Psoas muscle (tissue), 8 donors: Measurements from ENCODE around the gene PIAS4. TPM values are rescaled to one million over a fixed set of nuclear protein-coding genes. Genes with fewer than 3 reads are reported as not detected.

Experiments
- ATAC-seq, 4 donors: fragments of 200-7000 bp; cut with Tn5 transposase; one replicate each; pipeline ENCODE4 v1.9.1; 2020; ENCODE audit warnings: moderate library complexity in 3 of 4, mild to moderate bottlenecking in 2 of 4
- DNase-seq, 2 donors: peaks; one replicate each; pipeline ENCODE4 v3.0.0-alpha.2; 2020
- H3K27ac ChIP-seq: fragments of 200-600 bp; one replicate; pipeline ENCODE4 v1.8.0; 2022
- H3K27me3 ChIP-seq, 3 donors: fragments of 200-600 bp in 1 of 3; one replicate each; pipeline versions ENCODE4 v1.6.1 to v1.8.0; 2013 to 2022; ENCODE audit warnings: low read length in 2 of 3, mild to moderate bottlenecking in 2 of 3, moderate library complexity in 1 of 3; ENCODE audit not compliant: insufficient read depth in 3 of 3
- H3K36me3 ChIP-seq, 2 donors: fragments of 200-600 bp in 1 of 2; one replicate each; pipeline versions ENCODE4 v1.6.1 to v1.8.0; 2013 to 2022; ENCODE audit warnings: low read depth in 1 of 2, mild to moderate bottlenecking in 1 of 2, moderate library complexity in 1 of 2; ENCODE audit not compliant: insufficient read depth in 1 of 2
- H3K4me1 ChIP-seq: fragments of 200-600 bp; one replicate; pipeline ENCODE4 v1.8.0; 2022
- H3K4me3 ChIP-seq: fragments of 200-600 bp; one replicate; pipeline ENCODE4 v1.8.0; 2022; ENCODE audit warnings: mild to moderate bottlenecking
- H3K9me3 ChIP-seq: fragments of 200-600 bp; one replicate; pipeline ENCODE4 v1.8.0; 2022
- CTCF ChIP-seq: fragments of 200-600 bp; IDR thresholded peaks from one replicate; pipeline ENCODE4 v1.8.0; 2022; ENCODE audit warnings: antibody characterized with exemption
- WGBS, 3 donors: extraction: QIAGEN DNeasy Blood & Tissue Kit; methylation state at CpG; one replicate each; pipeline versions ENCODE4 v1.1.6 to v1.1.7; 2013; 5-methylcytosine and 5-hydroxymethylcytosine counted together
- intact Hi-C, 2 donors: fragments of 100-400 bp; cut with DNase I; formaldehyde crosslinking; loops; one replicate each; pipeline versions ENCODE4 v1.11.0 to v1.14.2; 2022
- polyA plus RNA-seq, 3 donors: library from polyadenylated mRNA; stranded (reverse); fragments of 200-250 nt; gene quantifications; one replicate each; pipeline ENCODE4 v1.2.3, GENCODE V29; 2013
- total RNA-seq, 4 donors: library from RNA; stranded (reverse); fragmentation: NEBNext Ultra II Directional in 2 of 4; extraction: Animal tissue kit (Norgen Biotek cat#: 25700) in 2 of 4; gene quantifications; one replicate each; pipeline versions ENCODE4 v1.2.1 to v1.2.4, GENCODE V29; 2021 to 2023
- donor health status: healthy with polysubstance abuse.
- donor health status: DM: no; HTN: no; CAD: no; lungs with moderate emphysema.
- donor health status: Bipolar disorder and iron deficiency.
- donor health status: healthy.
- donor health status: DM: yes; HTN: yes; CAD: no.
- donor health status: DM: no; HTN: no; CAD: no.
- donor health status: DM: no; HTN: no; CAD: no.
- donor health status: DM: yes; HTN: yes; CAD: no.

The PIAS4 gene
- total and polyA plus RNA-seq, 7 donors: 12.7 to 27.2 (median 15.1) TPM

GRCh38 chr19:4063369-4064148, 56.0 kb downstream of the PIAS4 start:
- no peaks in the 10 kb centered on the region for H3K27me3 ChIP-seq
- H3K36me3 ChIP-seq: no peaks in the 10 kb centered on the region
- H3K4me1 ChIP-seq: peaks cover 56% of the 10 kb centered on the region
- peak overlapping the region; percentile 97 for H3K4me3 ChIP-seq
- no peak for TF ChIP-seq CTCF
- H3K9me3 ChIP-seq: no peaks in the 10 kb centered on the region
- ATAC-seq (no peak), DNase-seq (peak; percentile 22 to 62)
- 27 to 41% (median 28%) methylated on average over 31 of the region's 31 CpGs for WGBS, 3 donors
- peak overlapping the region; percentile 96 for H3K27ac ChIP-seq
- intact Hi-C loops: loop anchor here in 1 of 2 donors (5.0 kb wide), 2 partner anchors 56 to 81 kb away; partner anchors contain the start of gene PIAS4

- intact Hi-C loops: loop anchor here in 1 of 2 donors (5.0 kb wide), 2 partner anchors 57 to 82 kb away; partner anchors contain the start of gene PIAS4
- ATAC-seq (peak in 1 of 4 donors; percentile 0), DNase-seq (peak; percentile 50 to 72)
- Histone ChIP-seq H3K27me3 (no peaks in the 10 kb centered on the region), H3K4me3 (peak overlapping the region; percentile 97), H3K4me1 (peaks cover 51% of the 10 kb centered on the region), H3K9me3 (no peaks in the 10 kb centered on the region), H3K27ac (peak overlapping the region; percentile 96), H3K36me3 (no peaks in the 10 kb centered on the region)
- WGBS, 3 donors: 2 to 7% (median 4%) methylated on average over 19 to 24 of the region's 24 CpGs
- TF ChIP-seq CTCF: no peak
Observed at GRCh38 chr19:4064149-4064495, 56.6 kb downstream of the PIAS4 start.

- H3K4me1 ChIP-seq: peaks cover 45% of the 10 kb centered on the region
- intact Hi-C loops: loop anchor here (5.0 kb wide), 4 partner anchors 48 to 82 kb away; partner anchors contain the start of genes MAP2K2 (in 1 of the 2) and PIAS4 (in 1 of the 2)
- H3K27ac ChIP-seq: peak overlapping the region; percentile 96
- ATAC-seq (peak in 3 of 4 donors; percentile 5 to 9 (median 8)), DNase-seq (peak; percentile 73 to 85)
- peak overlapping the region; percentile 97 for H3K4me3 ChIP-seq
- H3K27me3 ChIP-seq: no peaks in the 10 kb centered on the region
- 1 to 7% (median 1%) methylated on average over 18 to 57 of the region's 57 CpGs for WGBS, 3 donors
- no peaks in the 10 kb centered on the region for H3K9me3 ChIP-seq
- no peaks in the 10 kb centered on the region for H3K36me3 ChIP-seq
- TF ChIP-seq CTCF: no peak
Observed at GRCh38 chr19:4064496-4065260, 57.1 kb downstream of the PIAS4 start.

GRCh38 chr19:4065430-4066175, 58.1 kb downstream of the PIAS4 start:
- Histone ChIP-seq H3K36me3 (no peaks in the 10 kb centered on the region), H3K9me3 (no peaks in the 10 kb centered on the region), H3K27me3 (no peaks in the 10 kb centered on the region), H3K4me1 (peaks cover 36% of the 10 kb centered on the region), H3K27ac (peak overlapping the region; percentile 96), H3K4me3 (peak overlapping the region; percentile 87)
- 1% methylated on average over 15 to 92 of the region's 98 CpGs; no CpG with 5 or more reads in 1 of the 3 donors for WGBS, 3 donors
- ATAC-seq (peak; percentile 78 to 85 (median 83)), DNase-seq (peak; percentile 97 to 99)
- intact Hi-C loops: loop anchor here (5.0 kb wide), 2 partner anchors 47 to 57 kb away; partner anchors contain the start of gene MAP2K2 (in 1 of the 2)
- no peak for TF ChIP-seq CTCF
